Psoas muscle (tissue), 8 donors: Measurements from ENCODE around the gene RALGPS2. TPM values are rescaled to one million over a fixed set of nuclear protein-coding genes. Genes with fewer than 3 reads are reported as not detected.
A peak's percentile ranks its signal among the peaks of the same experiment; 100 is the strongest.

Experiments used
- ATAC-seq, 4 donors: fragments of 200-7000 bp; cut with Tn5 transposase; one replicate each; pipeline ENCODE4 v1.9.1; 2020; ENCODE audit warnings: moderate library complexity in 3 of 4, mild to moderate bottlenecking in 2 of 4
- DNase-seq, 2 donors: peaks; one replicate each; pipeline ENCODE4 v3.0.0-alpha.2; 2020
- H3K27ac ChIP-seq: fragments of 200-600 bp; one replicate; pipeline ENCODE4 v1.8.0; 2022
- H3K27me3 ChIP-seq, 3 donors: fragments of 200-600 bp in 1 of 3; one replicate each; pipeline versions ENCODE4 v1.6.1 to v1.8.0; 2013 to 2022; ENCODE audit warnings: low read length in 2 of 3, mild to moderate bottlenecking in 2 of 3, moderate library complexity in 1 of 3; ENCODE audit not compliant: insufficient read depth in 3 of 3
- H3K36me3 ChIP-seq, 2 donors: fragments of 200-600 bp in 1 of 2; one replicate each; pipeline versions ENCODE4 v1.6.1 to v1.8.0; 2013 to 2022; ENCODE audit warnings: low read depth in 1 of 2, mild to moderate bottlenecking in 1 of 2, moderate library complexity in 1 of 2; ENCODE audit not compliant: insufficient read depth in 1 of 2
- H3K4me1 ChIP-seq: fragments of 200-600 bp; one replicate; pipeline ENCODE4 v1.8.0; 2022
- H3K4me3 ChIP-seq: fragments of 200-600 bp; one replicate; pipeline ENCODE4 v1.8.0; 2022; ENCODE audit warnings: mild to moderate bottlenecking
- H3K9me3 ChIP-seq: fragments of 200-600 bp; one replicate; pipeline ENCODE4 v1.8.0; 2022
- WGBS, 3 donors: extraction: QIAGEN DNeasy Blood & Tissue Kit; methylation state at CpG; one replicate each; pipeline versions ENCODE4 v1.1.6 to v1.1.7; 2013; 5-methylcytosine and 5-hydroxymethylcytosine counted together
- intact Hi-C, 2 donors: fragments of 100-400 bp; cut with DNase I; formaldehyde crosslinking; loops; one replicate each; pipeline versions ENCODE4 v1.11.0 to v1.14.2; 2022
- polyA plus RNA-seq, 3 donors: library from polyadenylated mRNA; stranded (reverse); fragments of 200-250 nt; gene quantifications; one replicate each; pipeline ENCODE4 v1.2.3, GENCODE V29; 2013
- total RNA-seq, 4 donors: library from RNA; stranded (reverse); fragmentation: NEBNext Ultra II Directional in 2 of 4; extraction: Animal tissue kit (Norgen Biotek cat#: 25700) in 2 of 4; gene quantifications; one replicate each; pipeline versions ENCODE4 v1.2.1 to v1.2.4, GENCODE V29; 2021 to 2023
- TF ChIP-seq, protein P1 (sequence below): fragments of 200-600 bp; IDR thresholded peaks from one replicate; pipeline ENCODE4 v1.8.0; 2022; ENCODE audit warnings: antibody characterized with exemption
- donor health status: healthy with polysubstance abuse.
- donor health status: DM: no; HTN: no; CAD: no; lungs with moderate emphysema.
- donor health status: Bipolar disorder and iron deficiency.
- donor health status: healthy.
- donor health status: DM: yes; HTN: yes; CAD: no.
- donor health status: DM: no; HTN: no; CAD: no.
- donor health status: DM: no; HTN: no; CAD: no.
- donor health status: DM: yes; HTN: yes; CAD: no.

The RALGPS2 gene
- total and polyA plus RNA-seq, 7 donors: 0.69 to 6.2 (median 2.4) TPM

DNA sequence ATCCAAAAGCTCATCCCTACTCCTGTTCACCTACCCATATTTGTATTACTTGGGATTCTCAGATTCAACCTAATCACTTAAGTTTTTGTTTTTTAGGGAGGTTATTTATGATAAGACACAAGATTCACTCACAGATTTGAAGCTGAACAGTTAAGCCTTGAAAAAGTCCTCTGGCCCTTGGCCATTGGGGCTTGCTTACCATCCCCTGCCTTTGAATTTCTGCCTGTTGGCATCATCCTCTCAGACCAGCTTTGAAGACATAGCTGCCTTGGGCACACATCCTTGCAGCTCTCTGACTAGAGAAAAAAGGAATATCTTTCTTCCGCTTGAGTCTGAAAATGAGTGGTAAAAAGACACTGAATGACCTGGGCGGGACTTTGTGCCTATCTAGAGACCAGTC is 41.8 kb upstream of the RALGPS2 start:
- DNase-seq (no peak), ATAC-seq (no peak)
- intact Hi-C loops: no loop called here
- Histone ChIP-seq H3K27ac (no peak overlapping the region), H3K4me1 (no peaks in the 10 kb centered on the region), H3K4me3 (no peak overlapping the region), H3K27me3 (no peaks in the 10 kb centered on the region), H3K36me3 (no peaks in the 10 kb centered on the region), H3K9me3 (no peaks in the 10 kb centered on the region)
- TF ChIP-seq, protein P1, sequence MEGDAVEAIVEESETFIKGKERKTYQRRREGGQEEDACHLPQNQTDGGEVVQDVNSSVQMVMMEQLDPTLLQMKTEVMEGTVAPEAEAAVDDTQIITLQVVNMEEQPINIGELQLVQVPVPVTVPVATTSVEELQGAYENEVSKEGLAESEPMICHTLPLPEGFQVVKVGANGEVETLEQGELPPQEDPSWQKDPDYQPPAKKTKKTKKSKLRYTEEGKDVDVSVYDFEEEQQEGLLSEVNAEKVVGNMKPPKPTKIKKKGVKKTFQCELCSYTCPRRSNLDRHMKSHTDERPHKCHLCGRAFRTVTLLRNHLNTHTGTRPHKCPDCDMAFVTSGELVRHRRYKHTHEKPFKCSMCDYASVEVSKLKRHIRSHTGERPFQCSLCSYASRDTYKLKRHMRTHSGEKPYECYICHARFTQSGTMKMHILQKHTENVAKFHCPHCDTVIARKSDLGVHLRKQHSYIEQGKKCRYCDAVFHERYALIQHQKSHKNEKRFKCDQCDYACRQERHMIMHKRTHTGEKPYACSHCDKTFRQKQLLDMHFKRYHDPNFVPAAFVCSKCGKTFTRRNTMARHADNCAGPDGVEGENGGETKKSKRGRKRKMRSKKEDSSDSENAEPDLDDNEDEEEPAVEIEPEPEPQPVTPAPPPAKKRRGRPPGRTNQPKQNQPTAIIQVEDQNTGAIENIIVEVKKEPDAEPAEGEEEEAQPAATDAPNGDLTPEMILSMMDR: no peak
- WGBS, 3 donors: 78 to 83% (median 80%) methylated on average over 2 of the region's 2 CpGs

DNA sequence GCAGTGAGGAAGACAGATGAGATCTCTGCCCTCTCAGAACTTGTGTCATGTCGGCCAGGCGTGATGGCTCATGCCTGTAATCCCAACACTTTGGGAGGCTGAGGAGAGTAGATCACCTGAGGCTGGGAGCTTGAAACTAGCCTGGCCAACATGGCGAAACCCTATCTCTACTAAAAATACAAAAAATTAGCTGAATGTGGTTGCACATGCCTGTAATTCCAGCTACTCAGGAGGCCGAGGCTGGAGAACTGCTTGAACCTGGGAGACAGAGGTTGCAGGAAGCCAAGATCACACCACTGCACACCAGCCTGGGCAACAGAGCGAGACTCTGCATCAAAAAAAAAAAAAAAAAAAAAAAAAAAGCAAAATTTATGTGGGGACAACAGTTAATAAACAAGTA is 40.9 kb upstream of the RALGPS2 start:
- no peaks in the 10 kb centered on the region for H3K4me1 ChIP-seq
- TF ChIP-seq, protein P1: no peak
- H3K4me3 ChIP-seq: no peak overlapping the region
- no peaks in the 10 kb centered on the region for H3K36me3 ChIP-seq
- H3K9me3 ChIP-seq: no peaks in the 10 kb centered on the region
- H3K27me3 ChIP-seq: no peaks in the 10 kb centered on the region
- no peak for DNase-seq
- H3K27ac ChIP-seq: no peak overlapping the region
- WGBS, 3 donors: 83 to 92% (median 92%) methylated on average over 5 of the region's 5 CpGs
- intact Hi-C loops: no loop called here
- no peak for ATAC-seq

DNA sequence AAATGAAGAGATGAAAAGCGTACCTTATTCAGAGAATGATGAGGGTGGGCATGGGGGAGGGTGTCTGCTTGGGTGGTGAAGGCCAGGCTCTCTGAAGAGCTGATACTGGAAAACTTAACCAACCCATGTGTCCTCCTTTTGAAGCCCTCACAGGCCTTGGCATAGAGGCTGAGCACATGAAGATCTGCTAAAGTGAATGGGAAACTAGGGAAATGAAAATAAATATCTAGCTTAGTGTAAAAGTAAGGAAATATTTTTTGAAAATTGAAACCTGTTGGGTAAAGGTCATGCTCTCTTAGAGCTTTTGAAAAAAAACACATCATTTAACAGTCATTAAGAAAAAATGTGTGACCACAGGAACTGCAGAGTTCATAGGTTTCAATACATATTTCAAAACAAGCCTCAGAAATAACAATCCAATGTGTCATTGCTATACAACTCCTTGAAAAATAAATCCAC is 40.5 kb upstream of the RALGPS2 start:
- no peaks in the 10 kb centered on the region for H3K9me3 ChIP-seq
- H3K27me3 ChIP-seq: no peaks in the 10 kb centered on the region
- 92 to 97% (median 96%) methylated on average over 1 of the region's 1 CpG for WGBS, 3 donors
- no peak overlapping the region for H3K4me3 ChIP-seq
- TF ChIP-seq, protein P1: no peak
- intact Hi-C loops: no loop called here
- no peaks in the 10 kb centered on the region for H3K4me1 ChIP-seq
- DNase-seq: no peak
- no peak overlapping the region for H3K27ac ChIP-seq
- ATAC-seq: peak; percentile 25 to 53 (median 38)
- H3K36me3 ChIP-seq: no peaks in the 10 kb centered on the region

DNA sequence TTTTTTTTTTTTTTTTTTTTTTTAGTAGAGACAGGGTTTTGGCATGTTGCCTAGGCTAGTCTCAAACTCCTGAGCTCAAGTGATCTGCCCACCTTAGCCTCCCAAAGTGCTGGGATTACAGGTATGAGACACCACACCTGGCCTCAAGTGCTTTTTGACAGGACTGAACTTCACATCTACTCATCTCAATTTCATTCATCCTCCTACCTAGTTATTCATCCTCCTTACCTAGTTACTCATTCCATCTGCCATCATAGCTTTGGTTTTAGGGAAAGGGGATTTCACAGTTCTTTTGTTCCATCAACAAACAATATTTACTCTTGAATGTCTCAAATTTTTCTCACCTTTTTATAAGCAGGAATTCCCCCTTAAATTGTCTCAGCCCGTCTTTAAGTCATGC is 38.6 kb upstream of the RALGPS2 start:
- ATAC-seq: no peak
- H3K27me3 ChIP-seq: no peaks in the 10 kb centered on the region
- no peak for DNase-seq
- H3K4me3 ChIP-seq: no peak overlapping the region
- no peaks in the 10 kb centered on the region for H3K4me1 ChIP-seq
- TF ChIP-seq, protein P1: no peak
- intact Hi-C loops: no loop called here
- H3K27ac ChIP-seq: no peak overlapping the region
- WGBS, 3 donors: 96 to 100% (median 99%) methylated on average over 1 of the region's 1 CpG
- H3K36me3 ChIP-seq: no peaks in the 10 kb centered on the region
- no peaks in the 10 kb centered on the region for H3K9me3 ChIP-seq

DNA sequence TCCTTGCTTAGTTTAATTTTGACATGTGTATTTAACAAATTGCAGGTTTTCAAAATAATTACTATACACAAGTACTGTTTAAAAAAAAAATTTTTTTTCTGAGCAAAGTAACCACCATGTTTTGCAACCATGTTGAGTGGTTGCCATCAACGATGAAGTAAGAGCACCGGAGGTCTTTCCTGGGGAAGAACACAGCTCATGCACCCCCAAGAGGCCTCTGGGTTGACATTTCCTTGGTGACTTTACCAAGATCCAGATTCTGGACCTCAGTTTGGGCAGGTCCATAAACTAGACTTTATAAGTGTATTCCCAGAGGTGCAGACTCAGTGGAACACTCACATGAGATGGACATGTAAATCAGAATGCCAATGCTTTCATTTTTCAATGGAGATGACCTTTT is 36.8 kb upstream of the RALGPS2 start:
- no peak overlapping the region for H3K4me3 ChIP-seq
- peak in 3 of 4 donors; percentile 52 to 72 (median 58) for ATAC-seq
- no peak overlapping the region for H3K27ac ChIP-seq
- TF ChIP-seq, protein P1: no peak
- no peaks in the 10 kb centered on the region for H3K4me1 ChIP-seq
- H3K9me3 ChIP-seq: no peaks in the 10 kb centered on the region
- WGBS, 3 donors: 63 to 91% (median 70%) methylated on average over 2 of the region's 2 CpGs
- DNase-seq: peak; percentile 58 to 61
- no peaks in the 10 kb centered on the region for H3K36me3 ChIP-seq
- H3K27me3 ChIP-seq: no peaks in the 10 kb centered on the region
- intact Hi-C loops: no loop called here
